ENCODE data around the gene RBM12. TPM values are rescaled to one million over a fixed set of nuclear protein-coding genes. Genes with fewer than 3 reads are reported as not detected.

RBM12 gene
- total RNA-seq, 1 donor: 62.6 TPM

DNA sequence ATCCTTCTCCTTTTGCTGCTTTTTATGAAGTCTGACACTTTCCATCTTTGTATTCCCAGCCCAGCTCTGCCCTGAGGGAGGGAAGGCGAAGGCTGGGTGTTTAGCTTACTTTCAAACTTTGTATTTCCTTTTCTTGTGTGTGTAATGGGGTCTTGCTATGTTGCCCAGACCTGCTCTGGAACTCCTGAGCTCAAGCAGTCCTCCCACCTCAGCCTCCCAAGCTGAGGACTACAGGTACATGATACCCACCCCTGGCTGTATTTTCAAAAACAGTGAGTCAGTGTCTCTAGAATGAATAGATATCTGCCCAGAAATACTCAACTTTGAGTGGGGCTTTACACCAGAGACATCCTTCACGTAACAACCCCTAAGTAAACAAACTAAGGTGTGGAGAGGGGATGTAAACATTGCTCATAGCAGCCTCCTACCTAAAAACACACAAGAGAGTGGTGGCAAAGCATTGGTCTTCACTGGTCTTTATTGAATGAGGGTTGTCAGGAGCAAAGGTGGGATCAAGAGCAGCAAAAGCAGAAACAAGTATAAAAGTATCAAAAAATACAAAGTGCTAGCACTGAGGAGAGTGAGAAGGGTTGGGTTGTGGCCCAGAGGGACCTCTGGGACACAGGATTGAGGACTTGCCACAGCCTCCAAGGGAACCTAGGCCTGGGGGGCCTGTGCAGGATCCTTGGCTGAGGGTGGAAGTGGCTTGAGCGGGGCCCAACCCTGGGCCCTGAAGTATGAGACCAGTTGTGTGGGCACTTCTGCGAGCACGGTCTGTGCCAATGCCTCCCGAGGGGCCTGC is 38.9 kb downstream of the RBM12 start:
- TF ChIP-seq, protein P1, sequence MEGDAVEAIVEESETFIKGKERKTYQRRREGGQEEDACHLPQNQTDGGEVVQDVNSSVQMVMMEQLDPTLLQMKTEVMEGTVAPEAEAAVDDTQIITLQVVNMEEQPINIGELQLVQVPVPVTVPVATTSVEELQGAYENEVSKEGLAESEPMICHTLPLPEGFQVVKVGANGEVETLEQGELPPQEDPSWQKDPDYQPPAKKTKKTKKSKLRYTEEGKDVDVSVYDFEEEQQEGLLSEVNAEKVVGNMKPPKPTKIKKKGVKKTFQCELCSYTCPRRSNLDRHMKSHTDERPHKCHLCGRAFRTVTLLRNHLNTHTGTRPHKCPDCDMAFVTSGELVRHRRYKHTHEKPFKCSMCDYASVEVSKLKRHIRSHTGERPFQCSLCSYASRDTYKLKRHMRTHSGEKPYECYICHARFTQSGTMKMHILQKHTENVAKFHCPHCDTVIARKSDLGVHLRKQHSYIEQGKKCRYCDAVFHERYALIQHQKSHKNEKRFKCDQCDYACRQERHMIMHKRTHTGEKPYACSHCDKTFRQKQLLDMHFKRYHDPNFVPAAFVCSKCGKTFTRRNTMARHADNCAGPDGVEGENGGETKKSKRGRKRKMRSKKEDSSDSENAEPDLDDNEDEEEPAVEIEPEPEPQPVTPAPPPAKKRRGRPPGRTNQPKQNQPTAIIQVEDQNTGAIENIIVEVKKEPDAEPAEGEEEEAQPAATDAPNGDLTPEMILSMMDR (IDR thresholded peaks at IDR 0.05; ENCODE audit: extremely low read depth, low read depth, low read length): no peak
- Histone ChIP-seq H3K27me3 (ENCODE audit: insufficient read depth, low read length) (no peaks in the 10 kb centered on the region), H3K4me1 (ENCODE audit: insufficient read depth, low read length) (no peaks in the 10 kb centered on the region), H3K79me2 (ENCODE audit: insufficient read depth, low read length) (no peaks in the 10 kb centered on the region), H2AFZ (ENCODE audit: low read length) (no peak overlapping the region), H3K4me3 (ENCODE audit: insufficient read depth, low read length) (no peak overlapping the region), H4K20me1 (ENCODE audit: insufficient read depth, low read length) (peaks cover 4% of the 10 kb centered on the region), H3K36me3 (ENCODE audit: insufficient read depth, low read length) (peaks cover 62% of the 10 kb centered on the region), H3K9me3 (ENCODE audit: low read depth, low read length) (no peaks in the 10 kb centered on the region), H3K27ac (ENCODE audit: low read depth, low read length) (no peak overlapping the region), H3K4me2 (ENCODE audit: insufficient read depth, low read length) (no peak overlapping the region)
- DNase-seq (ENCODE audit: insufficient read length, low spot score, missing footprints): peak; percentile 51

- H2AFZ ChIP-seq (ENCODE audit: low read length): no peak overlapping the region
- H3K36me3 ChIP-seq (ENCODE audit: insufficient read depth, low read length): peaks cover 25% of the 10 kb centered on the region
- DNase-seq (ENCODE audit: insufficient read length, low spot score, missing footprints): peak; percentile 69
- H3K27ac ChIP-seq (ENCODE audit: low read depth, low read length): no peak overlapping the region
- H3K79me2 ChIP-seq (ENCODE audit: insufficient read depth, low read length): no peaks in the 10 kb centered on the region
- H3K27me3 ChIP-seq (ENCODE audit: insufficient read depth, low read length): no peaks in the 10 kb centered on the region
- peaks cover 23% of the 10 kb centered on the region for H3K4me1 ChIP-seq (ENCODE audit: insufficient read depth, low read length)
- H4K20me1 ChIP-seq (ENCODE audit: insufficient read depth, low read length): no peaks in the 10 kb centered on the region
- H3K9me3 ChIP-seq (ENCODE audit: low read depth, low read length): no peaks in the 10 kb centered on the region
- H3K4me3 ChIP-seq (ENCODE audit: insufficient read depth, low read length): no peak overlapping the region
- TF ChIP-seq, protein P1 (IDR thresholded peaks at IDR 0.05; ENCODE audit: extremely low read depth, low read depth, low read length): peak; percentile 30
- no peak overlapping the region for H3K4me2 ChIP-seq (ENCODE audit: insufficient read depth, low read length)
Measured at GRCh38 chr20:35621560-35621946, 43.1 kb downstream of the RBM12 start.

- TF ChIP-seq, protein P1 (IDR thresholded peaks at IDR 0.05; ENCODE audit: extremely low read depth, low read depth, low read length): no peak
- Histone ChIP-seq H3K79me2 (ENCODE audit: insufficient read depth, low read length) (no peaks in the 10 kb centered on the region), H3K27ac (ENCODE audit: low read depth, low read length) (no peak overlapping the region), H3K9me3 (ENCODE audit: low read depth, low read length) (no peaks in the 10 kb centered on the region), H3K4me3 (ENCODE audit: insufficient read depth, low read length) (no peak overlapping the region), H4K20me1 (ENCODE audit: insufficient read depth, low read length) (no peaks in the 10 kb centered on the region), H3K27me3 (ENCODE audit: insufficient read depth, low read length) (no peaks in the 10 kb centered on the region), H3K4me1 (ENCODE audit: insufficient read depth, low read length) (peaks cover 23% of the 10 kb centered on the region), H2AFZ (ENCODE audit: low read length) (no peak overlapping the region), H3K36me3 (ENCODE audit: insufficient read depth, low read length) (peaks cover 20% of the 10 kb centered on the region), H3K4me2 (ENCODE audit: insufficient read depth, low read length) (no peak overlapping the region)
- DNase-seq (ENCODE audit: insufficient read length, low spot score, missing footprints): no peak
Measured at GRCh38 chr20:35620818-35621559, 43.7 kb downstream of the RBM12 start.
